Ectodermal cell (in vitro differentiated cells): ENCODE data around the gene TCF4.

Source experiments
- H3K27ac ChIP-seq: 2 replicates; pipeline ENCODE4 v1.7.0; 2013; ENCODE audit warnings: mild to moderate bottlenecking, low read depth, low read length; ENCODE audit not compliant: insufficient read depth, poor library complexity, severe bottlenecking
- H3K27me3 ChIP-seq: 2 replicates; pipeline ENCODE4 v1.7.0; 2013; ENCODE audit warnings: mild to moderate bottlenecking, low read length; ENCODE audit not compliant: insufficient read depth, control insufficient read depth, poor library complexity, severe bottlenecking
- H3K36me3 ChIP-seq: one replicate; pipeline ENCODE4 v1.7.0; 2013; ENCODE audit warnings: low read length; ENCODE audit not compliant: control insufficient read depth, insufficient read depth
- H3K4me1 ChIP-seq: one replicate; pipeline ENCODE4 v1.7.0; 2013; ENCODE audit warnings: low read length; ENCODE audit not compliant: control insufficient read depth, insufficient read depth
- H3K4me3 ChIP-seq: 2 replicates; pipeline ENCODE4 v1.7.0; 2013; ENCODE audit warnings: low read depth, low read length, control low read depth; ENCODE audit not compliant: insufficient read depth
- H3K9me3 ChIP-seq: 2 replicates; pipeline ENCODE4 v1.7.0; 2013; ENCODE audit warnings: mild to moderate bottlenecking, low read length, moderate library complexity; ENCODE audit not compliant: control insufficient read depth
- WGBS, 2 experiments: methylation state at CpG; one replicate each; pipeline ENCODE4 v1.1.7; 2013; ENCODE audit warnings: missing lambda C conversion rate in 2 of 2; 5-methylcytosine and 5-hydroxymethylcytosine counted together

Gene TCF4

GRCh38 chr18:55316486-55317184 lies 271.4 kb downstream of the TCF4 start:
- H3K27me3 ChIP-seq = no peaks in the 10 kb centered on the region
- 90 to 92% methylated on average over 4 of the region's 4 CpGs for WGBS, 2 experiments
- no peaks in the 10 kb centered on the region for H3K9me3 ChIP-seq
- no peaks in the 10 kb centered on the region for H3K36me3 ChIP-seq
- H3K4me1 ChIP-seq = peaks cover 31% of the 10 kb centered on the region
- no peak overlapping the region for H3K27ac ChIP-seq
- H3K4me3 ChIP-seq = no peak overlapping the region

GRCh38 chr18:55314615-55315237 lies 273.3 kb downstream of the TCF4 start:
- Histone ChIP-seq H3K4me3 (no peak overlapping the region), H3K9me3 (no peaks in the 10 kb centered on the region), H3K36me3 (no peaks in the 10 kb centered on the region), H3K27ac (no peak overlapping the region), H3K4me1 (peaks cover 27% of the 10 kb centered on the region), H3K27me3 (no peaks in the 10 kb centered on the region)

GRCh38 chr18:55314031-55314430 lies 274.0 kb downstream of the TCF4 start:
- Histone ChIP-seq H3K27ac (no peak overlapping the region), H3K9me3 (no peaks in the 10 kb centered on the region)

GRCh38 chr18:55310863-55311262 lies 277.1 kb downstream of the TCF4 start:
- Histone ChIP-seq H3K27ac (no peak overlapping the region), H3K4me1 (peaks cover 22% of the 10 kb centered on the region), H3K36me3 (no peaks in the 10 kb centered on the region), H3K27me3 (no peaks in the 10 kb centered on the region), H3K4me3 (no peak overlapping the region), H3K9me3 (no peaks in the 10 kb centered on the region)
- 100% methylated on average over 2 of the region's 2 CpGs for WGBS, 2 experiments

More at GRCh38 chr18:55314031-55314430, 274.0 kb downstream of the TCF4 start:
- Histone ChIP-seq H3K27me3 (no peaks in the 10 kb centered on the region), H3K36me3 (no peaks in the 10 kb centered on the region), H3K4me1 (peaks cover 27% of the 10 kb centered on the region), H3K4me3 (no peak overlapping the region)
- WGBS, 2 experiments = 70 to 82% methylated on average over 1 of the region's 1 CpG

GRCh38 chr18:55310044-55310676 lies 277.8 kb downstream of the TCF4 start:
- H3K27ac ChIP-seq = no peak overlapping the region
- WGBS, 2 experiments = 97 to 99% methylated on average over 4 of the region's 4 CpGs

GRCh38 chr18:55309249-55309648 lies 278.7 kb downstream of the TCF4 start:
- H3K27ac ChIP-seq = no peak overlapping the region
- peaks cover 7% of the 10 kb centered on the region for H3K4me1 ChIP-seq
- 85 to 91% methylated on average over 2 to 4 of the region's 4 CpGs for WGBS, 2 experiments
- H3K36me3 ChIP-seq = no peaks in the 10 kb centered on the region
- H3K27me3 ChIP-seq = no peaks in the 10 kb centered on the region
- no peak overlapping the region for H3K4me3 ChIP-seq
- H3K9me3 ChIP-seq = no peaks in the 10 kb centered on the region

More at GRCh38 chr18:55310044-55310676, 277.8 kb downstream of the TCF4 start:
- Histone ChIP-seq H3K4me1 (peaks cover 16% of the 10 kb centered on the region), H3K9me3 (no peaks in the 10 kb centered on the region), H3K36me3 (no peaks in the 10 kb centered on the region), H3K27me3 (no peaks in the 10 kb centered on the region), H3K4me3 (no peak overlapping the region)

GRCh38 chr18:55307505-55307904 lies 280.5 kb downstream of the TCF4 start:
- no peaks in the 10 kb centered on the region for H3K27me3 ChIP-seq
- H3K4me1 ChIP-seq = peaks cover 8% of the 10 kb centered on the region
- H3K4me3 ChIP-seq = no peak overlapping the region
- no peak overlapping the region for H3K27ac ChIP-seq
- H3K36me3 ChIP-seq = no peaks in the 10 kb centered on the region
- no peaks in the 10 kb centered on the region for H3K9me3 ChIP-seq
- WGBS, 2 experiments = 86 to 94% methylated on average over 2 to 3 of the region's 3 CpGs

GRCh38 chr18:55306359-55307024 lies 281.5 kb downstream of the TCF4 start:
- Histone ChIP-seq H3K9me3 (no peaks in the 10 kb centered on the region), H3K4me3 (no peak overlapping the region), H3K36me3 (no peaks in the 10 kb centered on the region), H3K27ac (no peak overlapping the region), H3K4me1 (peaks cover 8% of the 10 kb centered on the region), H3K27me3 (no peaks in the 10 kb centered on the region)
- WGBS, 2 experiments = 92 to 98% methylated on average over 2 of the region's 2 CpGs

GRCh38 chr18:55302167-55302833 lies 285.7 kb downstream of the TCF4 start:
- H3K9me3 ChIP-seq = no peaks in the 10 kb centered on the region
- no peaks in the 10 kb centered on the region for H3K36me3 ChIP-seq
- H3K4me1 ChIP-seq = peaks cover 23% of the 10 kb centered on the region
- WGBS, 2 experiments = 64 to 68% methylated on average over 11 of the region's 11 CpGs
- no peak overlapping the region for H3K27ac ChIP-seq
- no peak overlapping the region for H3K4me3 ChIP-seq
- H3K27me3 ChIP-seq = no peaks in the 10 kb centered on the region

- Histone ChIP-seq H3K27ac (no peak overlapping the region), H3K36me3 (no peaks in the 10 kb centered on the region), H3K27me3 (no peaks in the 10 kb centered on the region), H3K9me3 (no peaks in the 10 kb centered on the region), H3K4me3 (no peak overlapping the region), H3K4me1 (peaks cover 23% of the 10 kb centered on the region)
- WGBS, 2 experiments = 58 to 63% methylated on average over 5 to 7 of the region's 8 CpGs
Observed at GRCh38 chr18:55301824-55302166, 286.2 kb downstream of the TCF4 start.
